SW480 (cell line): Measurements from ENCODE around the gene WFS1.

Experiments used
- DNase-seq: peaks from one replicate; pipeline ENCODE4 v3.0.0-alpha.2; 2016; ENCODE audit warnings: low spot score

Gene WFS1

GRCh38 chr4:6325788-6326290 lies 56.2 kb downstream of the WFS1 start:
- DNase-seq: peak; percentile 20

DNA sequence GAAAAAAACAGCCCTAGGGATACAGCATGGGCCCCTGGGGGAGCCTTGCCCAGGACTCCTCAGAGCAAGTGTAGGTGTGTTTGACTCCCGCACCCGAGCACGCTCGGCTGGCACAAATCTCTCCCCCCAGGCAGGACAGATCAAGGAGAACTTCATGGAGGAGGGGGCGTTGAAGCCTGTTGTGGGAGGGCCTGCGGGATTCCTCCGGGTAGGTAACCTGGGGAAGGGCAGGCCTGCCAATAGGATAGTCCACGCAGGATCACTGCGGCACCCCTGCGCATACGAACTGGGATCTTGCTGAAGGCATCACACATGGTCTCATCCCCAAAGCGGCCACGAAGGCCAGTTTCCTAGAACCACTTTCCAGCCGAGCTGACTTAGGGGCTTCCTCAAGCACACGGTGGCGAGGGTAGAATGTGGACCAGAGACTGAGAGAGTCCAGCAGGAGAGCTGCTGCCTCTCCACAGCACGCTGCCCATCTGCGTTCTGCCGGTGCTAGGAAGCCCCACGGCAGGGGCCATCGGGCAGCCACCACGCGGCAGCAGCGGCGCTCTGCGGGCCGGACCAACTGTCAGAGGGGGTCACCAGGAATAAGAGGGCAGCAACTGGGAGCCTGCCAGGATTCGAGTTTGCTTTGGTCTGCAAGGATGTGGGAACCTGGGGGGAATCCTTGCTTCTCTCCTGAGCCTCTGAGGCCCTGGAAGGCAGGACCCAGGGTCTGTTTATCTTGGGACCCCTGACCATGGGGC lies 56.8 kb downstream of the WFS1 start:
- no peak for DNase-seq

DNA sequence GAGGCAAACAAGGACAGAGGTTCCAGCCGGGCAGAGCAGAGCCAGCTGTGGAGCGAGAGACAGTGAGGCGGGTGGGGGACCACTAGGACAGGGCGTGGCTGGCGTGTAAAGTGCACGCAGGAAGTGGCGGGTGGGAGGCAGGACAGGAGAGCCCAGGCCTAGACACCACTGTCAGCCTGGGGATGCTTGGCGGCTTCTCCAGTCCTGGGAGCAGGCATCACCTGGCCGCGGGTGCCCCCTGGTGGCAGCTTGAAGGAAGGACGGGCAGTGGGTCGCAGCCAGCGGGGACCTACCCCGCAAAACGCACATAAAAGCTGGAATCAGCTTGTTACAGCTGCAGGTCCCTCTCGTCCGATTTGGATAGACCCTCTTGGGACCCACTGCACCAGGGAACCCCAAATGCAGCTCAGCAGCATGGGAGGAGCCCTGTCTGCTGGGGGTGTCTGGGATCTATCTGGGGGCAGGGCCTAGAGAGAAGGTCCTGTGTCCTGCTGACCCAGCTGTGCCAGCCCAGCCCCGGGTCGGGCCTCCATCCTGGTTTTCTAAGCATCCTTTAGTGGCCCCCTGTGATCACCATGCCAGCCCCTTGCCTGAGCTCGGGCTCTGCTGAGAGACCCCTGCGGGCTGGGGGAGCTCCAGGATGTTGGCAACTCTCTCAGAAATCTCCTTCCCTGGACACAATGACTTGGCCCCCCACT lies 57.7 kb downstream of the WFS1 start:
- peak; percentile 66 for DNase-seq

DNA sequence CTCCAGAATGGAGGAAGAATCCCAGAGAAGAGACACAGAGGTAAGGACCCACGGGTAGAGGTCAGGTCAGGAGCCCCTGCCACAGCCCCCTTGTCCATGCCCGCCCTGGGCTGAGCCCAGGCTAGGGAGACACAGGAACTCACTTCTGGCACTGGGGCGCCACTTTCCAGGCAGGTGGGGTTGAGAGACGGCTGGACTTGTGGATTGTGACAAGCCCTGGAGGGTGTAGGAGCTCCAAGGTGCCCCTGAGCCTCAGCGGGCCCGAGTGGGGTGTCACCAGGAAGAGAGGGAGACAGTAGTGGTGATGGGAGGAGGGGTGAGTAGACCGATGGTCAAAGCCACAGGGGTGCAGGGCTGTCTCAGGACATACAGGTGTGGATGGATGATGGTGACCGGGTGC lies 58.9 kb downstream of the WFS1 start:
- DNase-seq: no peak

DNA sequence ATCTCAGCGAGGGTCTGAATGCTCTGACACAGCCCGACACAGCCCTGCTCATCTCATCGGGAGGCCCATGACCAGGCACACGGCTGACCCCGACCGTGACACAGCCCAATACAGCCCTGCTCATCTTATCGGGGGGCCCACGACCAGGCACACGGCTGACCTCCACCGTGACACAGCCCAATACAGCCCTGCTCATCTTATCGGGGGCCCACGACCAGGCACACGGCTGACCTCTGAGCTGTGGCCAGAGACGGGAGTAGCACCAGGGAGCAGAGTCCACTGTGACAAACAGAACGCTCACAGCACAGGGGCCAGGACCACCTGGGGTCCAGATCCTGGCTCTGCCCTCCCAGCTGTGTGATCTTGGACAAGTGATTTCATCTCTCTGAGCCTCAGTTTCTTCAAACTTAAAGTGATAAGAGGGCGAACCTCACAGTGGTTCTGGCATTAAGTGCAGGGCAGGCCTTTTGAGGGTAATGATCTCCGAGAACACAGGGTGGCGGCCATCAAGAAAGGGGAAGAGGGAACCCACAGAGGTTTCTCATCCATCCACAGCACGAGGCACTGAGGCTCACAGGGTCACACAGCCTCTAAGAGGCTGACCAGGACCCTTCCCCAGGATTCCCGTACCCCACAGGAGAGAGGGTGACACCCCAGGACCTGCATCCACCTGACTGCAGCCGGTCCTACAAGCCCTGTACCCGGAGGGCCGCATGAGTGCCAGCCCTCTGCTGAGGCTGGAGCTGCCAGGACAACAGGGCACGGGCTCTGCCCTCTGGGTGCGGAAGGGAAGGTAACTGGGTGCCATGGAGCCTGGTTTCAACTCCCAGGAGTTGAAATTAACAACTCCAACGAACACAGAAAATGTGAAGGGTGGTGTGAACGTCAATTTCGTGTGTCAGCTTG lies 60.1 kb downstream of the WFS1 start:
- no peak for DNase-seq

GRCh38 chr4:6330384-6330767 lies 60.7 kb downstream of the WFS1 start:
- DNase-seq: no peak

DNA sequence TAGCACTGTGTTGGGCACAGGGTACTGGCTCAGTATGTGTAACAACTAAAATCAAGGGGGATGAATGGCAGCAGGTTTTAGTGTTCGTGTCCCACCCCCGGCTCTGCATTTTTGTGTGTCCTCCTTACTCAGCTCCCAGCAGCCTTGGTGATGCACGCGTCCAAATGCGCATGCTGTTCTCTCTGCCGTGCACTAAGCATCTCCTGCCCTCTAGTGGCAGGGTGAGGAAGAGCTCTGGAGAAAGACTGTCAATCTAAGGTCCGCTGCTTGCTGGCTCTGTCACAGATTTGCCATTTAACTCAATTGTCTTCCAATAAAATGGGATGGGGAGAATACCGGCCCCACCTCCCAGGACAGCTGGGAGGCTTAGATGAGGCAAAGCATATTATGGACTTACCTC lies 61.4 kb downstream of the WFS1 start:
- DNase-seq: peak; percentile 25

DNA sequence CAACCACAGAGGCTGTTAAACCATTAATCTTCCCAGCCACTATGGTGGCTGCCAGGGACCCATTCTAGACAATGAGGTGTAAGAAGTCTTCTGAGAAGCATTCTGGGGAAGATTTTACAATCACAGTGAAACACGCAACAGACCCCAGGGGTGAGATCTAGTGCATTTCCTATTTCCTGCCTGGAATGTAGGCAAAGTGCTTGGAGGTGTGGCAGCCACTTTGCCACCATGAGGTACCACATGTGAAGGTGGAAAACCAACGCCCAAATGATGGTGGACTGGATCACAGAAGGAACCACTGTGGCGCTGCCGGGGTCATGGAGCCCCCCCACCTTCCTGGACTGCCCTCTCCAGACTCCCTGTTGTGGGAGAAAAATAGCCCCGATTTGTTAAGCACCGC lies 61.8 kb downstream of the WFS1 start:
- no peak for DNase-seq

DNA sequence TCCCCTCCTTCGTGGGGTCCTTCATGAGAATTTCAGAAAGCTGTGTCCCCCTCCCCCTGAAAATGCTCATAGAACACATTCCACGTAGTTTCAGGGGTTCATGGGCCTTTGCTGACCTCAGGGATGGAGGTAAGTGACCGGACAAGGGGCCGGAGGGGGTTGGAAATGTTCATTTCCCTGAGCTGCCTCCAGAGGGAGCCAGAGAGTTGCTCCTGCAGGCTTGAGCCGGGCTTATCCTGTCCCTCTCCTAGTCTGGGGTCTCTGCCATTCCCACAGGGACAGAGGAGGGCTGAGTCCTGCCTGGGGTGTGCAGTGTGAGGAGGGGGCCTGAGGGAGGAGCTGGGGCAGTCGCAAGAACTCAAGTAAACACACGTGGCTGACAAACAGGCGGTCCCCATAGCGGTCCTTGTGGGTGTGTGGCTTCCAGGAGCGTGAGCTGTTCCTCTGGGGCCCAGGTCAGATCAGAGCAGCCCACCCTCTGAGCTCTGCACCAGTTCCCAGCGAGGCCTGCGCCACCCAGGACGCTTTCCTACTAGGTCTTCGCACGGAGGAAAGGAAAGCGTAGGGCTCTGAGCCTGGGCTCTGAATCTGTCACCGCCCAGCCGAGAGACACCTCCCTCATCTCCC lies 62.5 kb downstream of the WFS1 start:
- no peak for DNase-seq

- no peak for DNase-seq
Observed at GRCh38 chr4:6332669-6333050, 63.0 kb downstream of the WFS1 start.

GRCh38 chr4:6333301-6334202 lies 63.9 kb downstream of the WFS1 start:
- DNase-seq: no peak

DNA sequence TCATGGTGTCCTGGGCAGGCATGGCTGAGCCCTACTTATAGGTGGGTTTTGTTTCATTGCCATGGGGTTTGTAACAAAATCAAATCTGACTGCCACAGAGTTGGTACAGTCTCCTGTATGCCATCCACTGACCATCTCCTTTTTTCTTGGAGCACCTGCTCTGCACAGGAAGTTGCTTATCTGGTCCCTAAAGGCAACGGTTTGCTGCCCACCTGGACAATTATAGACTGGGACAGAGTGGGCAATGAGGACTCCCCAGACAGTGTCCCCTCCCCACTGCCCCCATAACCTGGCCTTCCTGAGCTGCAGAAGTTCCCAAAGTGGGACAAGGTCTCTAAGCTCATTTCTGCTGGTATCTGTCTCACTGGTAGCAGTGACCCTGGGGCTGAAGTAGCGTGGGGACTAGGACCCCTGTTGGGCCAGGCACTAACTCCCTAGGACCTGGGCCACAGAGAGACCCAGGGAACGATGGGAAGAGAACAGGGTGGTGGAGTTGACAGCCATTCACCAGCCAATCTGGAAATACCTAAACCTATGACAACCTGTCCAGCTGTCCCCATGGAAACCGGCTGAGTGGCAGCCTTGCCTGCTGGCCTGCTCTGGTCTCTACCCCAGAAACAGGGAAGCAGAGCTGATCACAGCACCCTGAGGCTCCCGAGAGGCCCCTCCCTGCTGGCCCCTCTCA lies 64.7 kb downstream of the WFS1 start:
- DNase-seq: no peak

DNA sequence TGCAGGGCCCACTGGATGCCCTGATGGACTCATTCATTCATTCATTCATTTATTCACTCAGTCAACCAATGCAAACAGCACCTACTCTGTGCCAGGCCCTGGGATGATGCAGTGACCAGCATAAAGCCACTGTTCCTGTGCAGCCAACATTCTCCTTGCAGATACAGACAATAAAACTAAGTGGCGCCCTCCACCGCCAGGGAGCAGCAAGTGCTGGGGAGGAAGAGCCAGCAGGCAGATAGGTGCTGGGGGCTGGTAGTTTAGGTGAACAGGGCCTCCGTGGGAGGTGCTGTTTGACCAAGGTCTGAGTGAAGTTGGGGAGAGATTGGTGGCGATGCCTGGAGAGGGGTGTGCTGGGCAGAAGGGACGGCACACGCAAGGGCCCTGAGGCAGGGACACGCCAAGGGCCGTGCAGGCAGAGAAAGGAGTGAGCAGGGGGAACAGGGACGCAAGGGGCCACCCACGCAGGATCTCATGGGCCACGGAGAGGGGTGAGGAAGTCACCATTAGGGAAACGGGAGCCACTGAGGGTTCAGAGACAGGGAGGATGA lies 65.5 kb downstream of the WFS1 start:
- no peak for DNase-seq

GRCh38 chr4:6336166-6336565 lies 66.5 kb downstream of the WFS1 start:
- no peak for DNase-seq

GRCh38 chr4:6337331-6337935 lies 67.8 kb downstream of the WFS1 start:
- DNase-seq: peak; percentile 88

DNA sequence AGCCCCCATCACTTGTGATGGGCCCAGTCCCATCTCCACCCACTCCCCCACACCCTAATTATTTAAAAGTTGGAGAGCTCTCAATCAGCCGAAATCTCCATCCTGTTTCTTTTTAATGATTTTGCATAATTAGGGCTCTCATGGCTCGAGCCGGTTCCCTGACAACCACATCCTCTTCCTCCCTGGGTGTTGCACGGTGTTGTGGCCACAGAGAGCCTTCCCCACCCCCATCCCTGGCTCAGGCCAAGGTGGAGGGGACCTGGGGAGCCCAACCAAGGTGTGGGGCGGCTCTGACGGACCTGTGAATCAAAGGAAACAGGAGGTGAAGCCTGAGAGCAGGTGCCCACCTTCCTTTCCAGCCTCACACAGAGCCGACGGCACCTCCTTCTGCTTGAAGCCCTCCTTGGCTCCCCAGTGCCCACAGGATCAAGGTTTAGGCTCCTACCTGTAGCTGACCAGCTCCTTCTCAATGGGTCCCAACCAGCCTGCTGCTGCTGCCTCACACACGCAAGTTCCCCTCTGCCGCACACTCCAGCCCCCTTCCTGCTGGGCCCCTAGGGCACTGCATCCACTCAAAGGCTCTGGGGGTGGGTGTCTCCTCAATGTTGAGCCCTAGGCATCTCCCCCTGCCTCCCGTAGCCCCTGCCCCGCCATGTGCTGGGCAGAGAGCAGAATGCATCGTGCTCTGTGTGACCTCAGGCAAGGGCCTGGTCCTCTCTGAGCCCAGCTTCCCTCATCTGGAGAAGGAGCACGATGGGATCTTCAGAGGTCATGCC lies 68.7 kb downstream of the WFS1 start:
- DNase-seq: peak; percentile 47

- DNase-seq: no peak
Observed at GRCh38 chr4:6338951-6339817, 69.5 kb downstream of the WFS1 start.
